ENCODE results near the gene GH1. TPM values are rescaled to one million over a fixed set of nuclear protein-coding genes. Genes with fewer than 3 reads are reported as not detected.

GH1 gene
- total and polyA plus RNA-seq, 4 donors = not detected

GRCh38 chr17:63928966-63929695 is 10.5 kb upstream of the GH1 start (continued):
- TF ChIP-seq CTCF (IDR thresholded peaks at IDR 0.05; ENCODE audit: low read depth, low read length, missing input control) = no peak

GRCh38 chr17:63928172-63928666 is 9.6 kb upstream of the GH1 start:
- no peak for TF ChIP-seq RXRA (IDR thresholded peaks at IDR 0.05)
- TF ChIP-seq GABPA (IDR thresholded peaks at IDR 0.05 in 1 of 2, conservative IDR thresholded peaks at IDR 0.05 in 1 of 2) = no peak
- TF ChIP-seq YY1 (IDR thresholded peaks at IDR 0.05) = no peak
- no peak for TF ChIP-seq MAX (IDR thresholded peaks at IDR 0.05)
- no peak for TF ChIP-seq CTCF (IDR thresholded peaks at IDR 0.05; ENCODE audit: low read depth, low read length, missing input control)
- no peak for TF ChIP-seq HNF4G (IDR thresholded peaks at IDR 0.05)
- DNase-seq (ENCODE audit: low spot score) = no peak
- no peak overlapping the region for H3K27ac ChIP-seq (ENCODE audit: low read depth in 1 of 2, low read length in 2 of 2)
- peaks cover 0 to 8% (median 2%) of the 10 kb centered on the region in 4 donors for H3K4me1 ChIP-seq (ENCODE audit: control insufficient read depth in 4 of 4, insufficient read depth in 4 of 4, low read length in 3 of 4)
- H3K9me3 ChIP-seq (ENCODE audit: control insufficient read depth in 4 of 4, low read length in 3 of 4) = no peaks in the 10 kb centered on the region
- no peaks in the 10 kb centered on the region for H3K36me3 ChIP-seq (ENCODE audit: control insufficient read depth in 4 of 4, insufficient read depth in 3 of 4, low read depth in 1 of 4, low read length in 3 of 4)
- no peak overlapping the region for H3K9ac ChIP-seq (ENCODE audit: low read depth in 1 of 2, low read length in 2 of 2)
- no peak overlapping the region for H3K4me3 ChIP-seq (ENCODE audit: low read depth in 1 of 3, low read length in 3 of 3)
- WGBS = 96% methylated on average over 10 of the region's 10 CpGs
- no peaks in the 10 kb centered on the region for H3K27me3 ChIP-seq (ENCODE audit: control insufficient read depth in 4 of 4, insufficient read depth in 4 of 4, low read length in 3 of 4)

- H3K36me3 ChIP-seq (ENCODE audit: control insufficient read depth in 4 of 4, insufficient read depth in 3 of 4, low read depth in 1 of 4, low read length in 3 of 4) = no peaks in the 10 kb centered on the region
- no peak overlapping the region for H3K27ac ChIP-seq (ENCODE audit: low read depth in 1 of 2, low read length in 2 of 2)
- WGBS = 77% methylated on average over 8 of the region's 8 CpGs
- H3K9me3 ChIP-seq (ENCODE audit: control insufficient read depth in 4 of 4, low read length in 3 of 4) = no peaks in the 10 kb centered on the region
- no peak overlapping the region for H3K4me3 ChIP-seq (ENCODE audit: low read depth in 1 of 3, low read length in 3 of 3)
- TF ChIP-seq HNF4A (conservative IDR thresholded peaks at IDR 0.05) (no peak), SP1 (IDR thresholded peaks at IDR 0.05) (no peak), HNF4G (IDR thresholded peaks at IDR 0.05) (no peak), YY1 (IDR thresholded peaks at IDR 0.05) (no peak), MAX (IDR thresholded peaks at IDR 0.05) (no peak), GABPA (IDR thresholded peaks at IDR 0.05 in 1 of 2, conservative IDR thresholded peaks at IDR 0.05 in 1 of 2) (no peak), RXRA (IDR thresholded peaks at IDR 0.05) (no peak), ATF3 (IDR thresholded peaks at IDR 0.05) (no peak), NR2F2 (IDR thresholded peaks at IDR 0.05) (no peak)
- no peak overlapping the region for H3K9ac ChIP-seq (ENCODE audit: low read depth in 1 of 2, low read length in 2 of 2)
- no peaks in the 10 kb centered on the region for H3K27me3 ChIP-seq (ENCODE audit: control insufficient read depth in 4 of 4, insufficient read depth in 4 of 4, low read length in 3 of 4)
- peaks cover 0 to 8% (median 2%) of the 10 kb centered on the region in 4 donors for H3K4me1 ChIP-seq (ENCODE audit: control insufficient read depth in 4 of 4, insufficient read depth in 4 of 4, low read length in 3 of 4)
- no peak for DNase-seq (ENCODE audit: low spot score)
Measured at GRCh38 chr17:63927464-63928171, 9.0 kb upstream of the GH1 start.
